HG02763 (cell line): ENCODE measurements around the gene PLEKHH1.

Experiments
- ATAC-seq: cut with Tn5 transposase; IDR thresholded peaks from one replicate; pipeline ENCODE4 v1.9.1; 2021; ENCODE audit warnings: mild to moderate bottlenecking, moderate library complexity; ENCODE audit not compliant: unreplicated experiment

PLEKHH1 gene

GRCh38 chr14:67508956-67509355, 24.1 kb upstream of the PLEKHH1 start:
- ATAC-seq = no peak

GRCh38 chr14:67510121-67510520, 23.0 kb upstream of the PLEKHH1 start:
- no peak for ATAC-seq

- ATAC-seq = no peak
These were observed 22.3 kb upstream of the PLEKHH1 start for GRCh38 chr14:67510836-67511235.

GRCh38 chr14:67512463-67513310, 20.4 kb upstream of the PLEKHH1 start:
- no peak for ATAC-seq

- no peak for ATAC-seq
These were observed 19.4 kb upstream of the PLEKHH1 start for GRCh38 chr14:67513631-67514108.

- ATAC-seq = no peak
These were observed 18.9 kb upstream of the PLEKHH1 start for GRCh38 chr14:67514203-67514607.

- no peak for ATAC-seq
These were observed 18.3 kb upstream of the PLEKHH1 start for GRCh38 chr14:67514650-67515385.

GRCh38 chr14:67515386-67516079, 17.6 kb upstream of the PLEKHH1 start:
- no peak for ATAC-seq

GRCh38 chr14:67516676-67517075, 16.4 kb upstream of the PLEKHH1 start:
- ATAC-seq = no peak

GRCh38 chr14:67517083-67517482, 16.0 kb upstream of the PLEKHH1 start:
- ATAC-seq = no peak

- ATAC-seq = no peak
These were observed 13.7 kb upstream of the PLEKHH1 start for GRCh38 chr14:67519406-67519805.

GRCh38 chr14:67520482-67520881, 12.6 kb upstream of the PLEKHH1 start:
- ATAC-seq = no peak

- no peak for ATAC-seq
These were observed 10.8 kb upstream of the PLEKHH1 start for GRCh38 chr14:67522270-67522669.

GRCh38 chr14:67523764-67524633, 9.1 kb upstream of the PLEKHH1 start:
- no peak for ATAC-seq

GRCh38 chr14:67524634-67524963, 8.5 kb upstream of the PLEKHH1 start:
- ATAC-seq = no peak

GRCh38 chr14:67525389-67525788, 7.7 kb upstream of the PLEKHH1 start:
- ATAC-seq = no peak

GRCh38 chr14:67526181-67526580, 6.9 kb upstream of the PLEKHH1 start:
- ATAC-seq = no peak

GRCh38 chr14:67526676-67527459, 6.2 kb upstream of the PLEKHH1 start:
- ATAC-seq = no peak

GRCh38 chr14:67527756-67528155, 5.3 kb upstream of the PLEKHH1 start:
- no peak for ATAC-seq

- no peak for ATAC-seq
These were observed 4.8 kb upstream of the PLEKHH1 start for GRCh38 chr14:67528276-67528675.
